ENCODE data around the gene AFMID.

The AFMID gene

DNA sequence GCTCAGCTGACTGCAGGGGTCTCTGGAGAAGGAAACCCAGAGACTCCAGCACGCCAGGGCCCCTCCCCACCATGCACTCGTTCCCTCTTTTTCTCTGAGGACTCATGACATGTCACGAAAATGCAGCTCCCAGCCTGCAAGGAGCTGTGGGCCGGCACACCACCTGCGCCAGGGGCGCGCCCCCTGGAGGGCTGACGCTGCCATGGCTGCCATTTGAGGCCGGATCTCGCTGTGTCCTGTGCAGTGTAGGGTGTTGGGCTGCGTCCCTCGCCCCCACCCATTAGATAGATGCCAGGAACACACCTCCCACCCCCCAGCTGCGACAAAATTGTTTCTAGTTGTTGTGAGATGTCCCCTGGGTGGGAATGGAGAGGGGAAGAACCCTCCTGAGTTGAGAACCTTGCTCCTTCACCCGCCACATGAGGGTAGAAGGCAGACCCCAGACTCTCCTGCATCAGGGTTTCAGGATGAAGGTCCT lies 10.6 kb upstream of the AFMID start:
- Histone ChIP-seq H3K9ac (ENCODE audit: low read length) (no peak overlapping the region), H3K4me3 (ENCODE audit: low read length) (no peak overlapping the region), H3K4me1 (ENCODE audit: control insufficient read depth, insufficient read depth, low read length) (peaks cover 73% of the 10 kb centered on the region)

DNA sequence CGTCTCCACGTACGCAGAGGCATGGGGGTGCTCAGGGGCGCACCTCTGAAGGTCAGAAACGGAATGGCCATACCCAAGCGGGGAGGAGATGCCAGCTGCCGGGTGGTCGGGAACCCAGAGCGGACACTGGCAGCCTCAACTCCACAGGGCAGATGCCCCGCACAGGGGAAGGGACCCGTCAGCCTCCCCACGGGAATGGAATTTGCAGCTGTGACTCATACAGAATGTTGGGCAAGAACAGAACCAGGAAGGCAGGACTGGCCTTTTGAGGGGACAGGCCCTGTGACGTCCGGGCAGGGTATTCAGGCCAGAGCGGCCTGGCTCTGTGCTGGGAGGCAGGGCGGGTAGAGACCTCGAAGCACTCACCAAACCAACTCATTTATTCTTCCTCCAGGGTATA lies 7.8 kb upstream of the AFMID start:
- no peak overlapping the region for H3K9ac ChIP-seq (ENCODE audit: low read length)
- H3K9me3 ChIP-seq (ENCODE audit: control insufficient read depth, low read length) = no peaks in the 10 kb centered on the region
- H3K27me3 ChIP-seq (ENCODE audit: control insufficient read depth, insufficient read depth, low read length) = no peaks in the 10 kb centered on the region
- H3K4me3 ChIP-seq (ENCODE audit: low read length) = no peak overlapping the region
- H3K36me3 ChIP-seq (ENCODE audit: control insufficient read depth, insufficient read depth, low read length) = no peaks in the 10 kb centered on the region
- peaks cover 61% of the 10 kb centered on the region for H3K4me1 ChIP-seq (ENCODE audit: control insufficient read depth, insufficient read depth, low read length)

More for the DNA sequence above, 10.6 kb upstream of the AFMID start:
- H3K27me3 ChIP-seq (ENCODE audit: control insufficient read depth, insufficient read depth, low read length) = no peaks in the 10 kb centered on the region
- H3K9me3 ChIP-seq (ENCODE audit: control insufficient read depth, low read length) = no peaks in the 10 kb centered on the region
- H3K36me3 ChIP-seq (ENCODE audit: control insufficient read depth, insufficient read depth, low read length) = no peaks in the 10 kb centered on the region

DNA sequence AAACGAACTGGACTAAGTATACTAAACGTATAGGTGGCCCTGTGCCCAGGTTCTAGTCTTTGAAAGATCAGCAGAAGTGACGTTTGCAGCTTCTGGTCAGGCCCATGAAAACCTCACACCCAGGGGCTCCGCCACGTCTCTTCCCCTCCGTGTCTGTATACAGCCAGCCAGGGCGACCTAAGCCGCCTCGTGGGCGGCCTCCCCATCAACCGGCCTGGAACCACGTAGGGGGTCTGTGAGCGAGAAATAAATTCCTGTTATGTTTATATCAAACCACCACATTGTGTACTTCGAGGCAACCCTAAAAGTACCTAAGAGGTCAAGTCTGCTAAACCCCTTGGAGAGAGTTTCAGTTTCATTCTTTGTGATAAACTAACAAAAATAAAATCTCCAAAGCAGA lies 7.1 kb upstream of the AFMID start:
- Histone ChIP-seq H3K4me3 (ENCODE audit: low read length) (no peak overlapping the region), H3K36me3 (ENCODE audit: control insufficient read depth, insufficient read depth, low read length) (no peaks in the 10 kb centered on the region), H3K9me3 (ENCODE audit: control insufficient read depth, low read length) (no peaks in the 10 kb centered on the region), H3K27me3 (ENCODE audit: control insufficient read depth, insufficient read depth, low read length) (no peaks in the 10 kb centered on the region), H3K9ac (ENCODE audit: low read length) (no peak overlapping the region), H3K4me1 (ENCODE audit: control insufficient read depth, insufficient read depth, low read length) (peaks cover 61% of the 10 kb centered on the region)

DNA sequence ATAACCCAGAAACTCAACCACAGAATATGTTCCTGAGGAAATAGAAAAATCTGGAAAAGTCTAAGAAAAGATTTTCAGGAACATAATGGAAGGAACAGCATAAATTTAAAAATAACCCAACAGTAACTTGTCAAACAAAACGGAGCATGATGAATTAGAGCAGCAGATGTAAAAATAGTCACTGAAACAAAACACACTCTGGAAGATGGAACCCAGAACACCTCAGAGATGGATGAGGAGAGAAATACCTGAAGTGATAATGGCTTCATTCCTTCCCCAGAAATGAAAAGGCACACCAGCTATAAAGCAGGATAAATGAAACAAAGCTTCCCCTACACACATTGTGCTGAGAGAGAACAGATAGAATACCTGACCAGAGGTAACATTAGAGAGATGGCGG lies 6.7 kb upstream of the AFMID start:
- Histone ChIP-seq H3K36me3 (ENCODE audit: control insufficient read depth, insufficient read depth, low read length) (no peaks in the 10 kb centered on the region), H3K9me3 (ENCODE audit: control insufficient read depth, low read length) (no peaks in the 10 kb centered on the region), H3K4me1 (ENCODE audit: control insufficient read depth, insufficient read depth, low read length) (peaks cover 61% of the 10 kb centered on the region), H3K27me3 (ENCODE audit: control insufficient read depth, insufficient read depth, low read length) (no peaks in the 10 kb centered on the region), H3K9ac (ENCODE audit: low read length) (no peak overlapping the region), H3K4me3 (ENCODE audit: low read length) (no peak overlapping the region)

DNA sequence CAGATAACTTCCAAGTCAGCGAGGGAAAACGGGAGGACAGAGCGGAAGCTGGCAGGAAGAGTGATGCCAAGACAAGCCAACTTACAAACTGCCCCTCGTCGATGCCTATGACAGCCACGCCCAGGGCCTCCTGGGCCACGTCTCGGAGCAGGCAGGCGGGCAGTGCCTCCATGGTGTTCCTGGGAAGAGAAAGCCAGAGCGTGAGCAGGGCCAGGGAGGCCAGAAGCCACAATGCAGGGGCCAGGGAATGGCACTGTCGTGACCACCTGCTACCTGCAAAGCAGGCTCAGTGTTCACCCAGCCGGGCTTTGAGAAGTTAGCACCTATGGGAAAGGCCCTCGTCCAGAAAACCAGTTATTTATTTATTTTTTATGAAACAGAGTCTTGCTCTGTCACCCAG lies 4.7 kb upstream of the AFMID start:
- H3K9ac ChIP-seq (ENCODE audit: low read length) = no peak overlapping the region
- no peak overlapping the region for H3K4me3 ChIP-seq (ENCODE audit: low read length)
- H3K36me3 ChIP-seq (ENCODE audit: control insufficient read depth, insufficient read depth, low read length) = no peaks in the 10 kb centered on the region
- H3K9me3 ChIP-seq (ENCODE audit: control insufficient read depth, low read length) = no peaks in the 10 kb centered on the region
- H3K27me3 ChIP-seq (ENCODE audit: control insufficient read depth, insufficient read depth, low read length) = no peaks in the 10 kb centered on the region
- peaks cover 55% of the 10 kb centered on the region for H3K4me1 ChIP-seq (ENCODE audit: control insufficient read depth, insufficient read depth, low read length)

DNA sequence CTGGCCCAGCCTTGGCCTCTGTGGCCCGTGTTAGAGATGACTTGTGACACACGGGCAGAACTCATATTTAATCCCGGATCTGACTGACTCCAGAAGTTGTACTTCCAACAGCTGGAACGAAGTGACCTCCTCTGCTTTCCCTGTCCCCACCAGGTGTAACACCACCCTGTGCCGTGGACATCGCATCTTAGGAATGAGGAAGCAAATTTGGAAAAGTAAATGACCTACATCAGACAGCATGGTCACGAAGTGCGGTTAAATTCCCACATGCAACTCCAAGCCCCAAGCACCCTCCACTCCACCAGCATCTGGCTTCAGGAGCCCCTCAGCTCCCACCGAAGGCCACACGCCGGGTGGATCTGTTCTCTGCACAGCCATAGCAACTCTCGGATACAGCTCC lies 3.2 kb upstream of the AFMID start:
- Histone ChIP-seq H3K4me3 (ENCODE audit: low read length) (no peak overlapping the region), H3K36me3 (ENCODE audit: control insufficient read depth, insufficient read depth, low read length) (no peaks in the 10 kb centered on the region), H3K27me3 (ENCODE audit: control insufficient read depth, insufficient read depth, low read length) (no peaks in the 10 kb centered on the region), H3K9me3 (ENCODE audit: control insufficient read depth, low read length) (no peaks in the 10 kb centered on the region), H3K4me1 (ENCODE audit: control insufficient read depth, insufficient read depth, low read length) (peaks cover 66% of the 10 kb centered on the region), H3K9ac (ENCODE audit: low read length) (no peak overlapping the region)

DNA sequence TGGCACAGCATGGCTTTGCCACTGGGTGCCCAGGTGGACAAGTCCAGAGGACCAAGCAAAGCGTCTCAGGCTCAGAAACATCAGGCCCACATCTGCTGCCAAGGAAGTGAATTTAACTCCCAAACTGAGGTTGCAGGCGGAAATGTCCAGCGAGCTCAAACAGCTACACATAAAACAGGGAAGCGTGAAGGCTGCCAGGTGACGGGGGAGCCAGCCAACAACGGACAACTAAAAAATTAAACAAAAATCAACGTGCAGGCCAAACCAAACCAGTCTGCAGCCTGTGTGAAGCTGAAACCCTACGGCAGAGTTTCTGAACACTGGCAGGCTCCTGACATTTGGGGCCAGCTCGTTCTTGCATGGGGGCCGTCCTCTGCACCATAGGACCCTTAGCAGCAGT lies 2.8 kb upstream of the AFMID start:
- no peak overlapping the region for H3K4me3 ChIP-seq (ENCODE audit: low read length)
- no peaks in the 10 kb centered on the region for H3K9me3 ChIP-seq (ENCODE audit: control insufficient read depth, low read length)
- H3K4me1 ChIP-seq (ENCODE audit: control insufficient read depth, insufficient read depth, low read length) = peaks cover 61% of the 10 kb centered on the region
- no peaks in the 10 kb centered on the region for H3K36me3 ChIP-seq (ENCODE audit: control insufficient read depth, insufficient read depth, low read length)
- no peak overlapping the region for H3K9ac ChIP-seq (ENCODE audit: low read length)
- no peaks in the 10 kb centered on the region for H3K27me3 ChIP-seq (ENCODE audit: control insufficient read depth, insufficient read depth, low read length)

DNA sequence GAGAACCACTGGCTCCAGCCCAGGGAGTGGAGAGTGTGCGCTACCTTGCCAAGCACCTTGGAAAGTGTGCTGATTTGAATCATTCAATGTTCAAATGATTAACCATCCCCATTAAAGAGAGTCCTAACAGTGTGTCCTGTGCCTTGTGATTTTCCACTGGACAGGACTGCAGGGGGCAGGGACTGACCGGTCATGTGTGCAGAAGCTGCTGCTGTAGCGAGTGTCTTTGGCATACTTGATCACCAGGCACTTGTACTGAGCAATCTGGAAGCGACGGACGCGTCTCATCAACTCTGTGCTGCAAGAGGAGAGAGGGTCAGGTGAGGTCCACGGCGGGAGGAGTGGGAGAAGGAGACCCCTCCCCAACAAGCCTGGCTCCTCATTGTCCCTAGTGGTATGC lies 2.3 kb upstream of the AFMID start:
- H3K4me1 ChIP-seq (ENCODE audit: control insufficient read depth, insufficient read depth, low read length) = peaks cover 56% of the 10 kb centered on the region
- no peak overlapping the region for H3K4me3 ChIP-seq (ENCODE audit: low read length)

DNA sequence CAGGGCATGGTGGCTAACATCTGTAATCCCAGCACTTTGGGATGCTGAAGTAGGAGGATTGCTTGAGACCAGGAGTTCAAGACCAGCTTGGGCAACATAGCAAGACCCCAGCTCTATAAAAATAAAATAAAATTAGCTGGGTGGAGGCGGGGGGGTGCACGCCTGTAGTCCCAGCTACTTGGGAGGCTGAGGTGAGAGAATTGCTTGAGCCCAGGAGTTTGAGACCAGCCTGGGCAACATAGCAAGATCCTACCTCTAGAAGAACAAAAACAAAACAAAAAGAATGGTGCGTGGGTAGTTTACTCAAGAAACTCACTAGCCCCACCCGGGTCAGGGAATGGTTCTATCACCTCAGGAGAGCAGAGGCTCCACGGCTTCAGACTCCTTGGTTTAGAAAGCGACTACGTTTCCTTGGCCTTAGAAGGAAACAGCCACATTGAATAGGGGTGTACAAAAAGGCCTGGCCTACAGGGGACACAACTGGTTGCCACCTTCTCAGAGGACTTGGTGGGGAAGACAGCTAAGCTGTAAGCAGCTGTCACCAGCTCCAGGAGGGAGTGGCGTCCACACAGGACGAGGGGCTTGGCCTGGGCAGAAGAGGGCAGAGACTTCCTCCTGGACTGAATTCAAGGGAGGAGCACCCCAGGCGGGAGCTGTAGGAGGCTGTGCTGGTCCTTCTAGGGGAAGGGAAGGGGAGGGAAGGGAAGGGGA lies 1.0 kb upstream of the AFMID start:
- no peaks in the 10 kb centered on the region for H3K9me3 ChIP-seq (ENCODE audit: control insufficient read depth, low read length)
- H3K4me3 ChIP-seq (ENCODE audit: low read length) = no peak overlapping the region
- H3K9ac ChIP-seq (ENCODE audit: low read length) = no peak overlapping the region
- no peaks in the 10 kb centered on the region for H3K27me3 ChIP-seq (ENCODE audit: control insufficient read depth, insufficient read depth, low read length)
- H3K4me1 ChIP-seq (ENCODE audit: control insufficient read depth, insufficient read depth, low read length) = peaks cover 50% of the 10 kb centered on the region
- H3K36me3 ChIP-seq (ENCODE audit: control insufficient read depth, insufficient read depth, low read length) = peaks cover 5% of the 10 kb centered on the region

More for the DNA sequence above, 2.3 kb upstream of the AFMID start:
- H3K27me3 ChIP-seq (ENCODE audit: control insufficient read depth, insufficient read depth, low read length) = no peaks in the 10 kb centered on the region
- no peaks in the 10 kb centered on the region for H3K36me3 ChIP-seq (ENCODE audit: control insufficient read depth, insufficient read depth, low read length)
- H3K9ac ChIP-seq (ENCODE audit: low read length) = no peak overlapping the region
- H3K9me3 ChIP-seq (ENCODE audit: control insufficient read depth, low read length) = no peaks in the 10 kb centered on the region

DNA sequence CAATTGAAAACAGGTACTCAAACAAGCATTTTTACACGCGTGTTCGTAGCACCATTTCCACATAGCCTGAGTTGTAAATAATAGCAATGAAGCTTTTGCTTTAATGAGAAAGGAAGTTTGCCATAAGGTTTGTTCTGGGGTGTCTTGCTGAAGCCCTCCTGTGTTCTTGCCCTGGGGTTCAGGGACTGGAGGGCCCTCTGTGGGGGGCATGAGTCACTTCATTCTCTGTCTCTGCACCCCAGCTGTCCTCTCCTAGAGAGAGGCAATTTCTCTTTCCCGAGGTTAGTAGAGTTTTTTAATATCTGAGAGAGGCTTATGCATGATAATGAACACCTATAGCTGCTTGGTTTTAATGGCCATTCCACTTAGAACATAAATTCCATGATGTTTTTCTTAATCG lies 9.6 kb downstream of the AFMID start:
- no peaks in the 10 kb centered on the region for H3K36me3 ChIP-seq (ENCODE audit: control insufficient read depth, insufficient read depth, low read length)
- no peaks in the 10 kb centered on the region for H3K9me3 ChIP-seq (ENCODE audit: control insufficient read depth, low read length)
- H3K4me1 ChIP-seq (ENCODE audit: control insufficient read depth, insufficient read depth, low read length) = peaks cover 9% of the 10 kb centered on the region
- H3K9ac ChIP-seq (ENCODE audit: low read length) = no peak overlapping the region
- H3K27me3 ChIP-seq (ENCODE audit: control insufficient read depth, insufficient read depth, low read length) = no peaks in the 10 kb centered on the region
- H3K4me3 ChIP-seq (ENCODE audit: low read length) = no peak overlapping the region

DNA sequence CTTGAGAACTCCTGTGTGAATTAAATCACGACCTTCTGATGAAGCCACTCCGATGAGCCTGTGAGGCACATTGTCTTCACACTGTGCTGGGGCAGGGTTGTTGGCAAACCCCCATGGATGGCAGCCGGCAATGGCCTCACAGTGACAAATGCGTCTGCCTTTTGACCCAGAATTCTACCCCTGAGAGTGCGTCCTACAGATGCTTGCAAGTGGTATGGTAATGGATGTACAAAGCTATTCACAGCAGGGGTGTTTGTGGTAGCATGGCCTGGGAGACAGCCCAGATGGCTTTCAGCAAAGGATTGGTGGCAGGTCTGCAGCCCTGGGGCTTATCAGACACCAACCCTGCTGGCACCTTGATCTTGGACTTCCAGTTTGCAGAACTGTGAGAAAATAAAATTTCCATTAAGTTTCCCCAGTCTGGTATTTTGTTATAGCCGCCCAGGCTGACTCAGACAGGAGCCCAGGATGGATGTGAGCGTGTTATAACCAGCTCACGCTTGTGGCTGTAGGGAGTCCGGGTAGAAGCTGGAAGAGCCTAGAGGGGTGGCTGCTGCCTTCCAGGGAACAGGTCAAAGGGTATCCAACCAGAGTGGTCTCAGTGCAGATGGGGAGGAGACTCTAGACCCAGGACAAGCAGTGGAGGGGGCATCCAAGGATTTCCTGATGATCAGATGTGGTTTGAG lies 10.1 kb downstream of the AFMID start:
- Histone ChIP-seq H3K9me3 (ENCODE audit: control insufficient read depth, low read length) (no peaks in the 10 kb centered on the region), H3K4me3 (ENCODE audit: low read length) (no peak overlapping the region), H3K9ac (ENCODE audit: low read length) (no peak overlapping the region), H3K27me3 (ENCODE audit: control insufficient read depth, insufficient read depth, low read length) (no peaks in the 10 kb centered on the region), H3K36me3 (ENCODE audit: control insufficient read depth, insufficient read depth, low read length) (no peaks in the 10 kb centered on the region), H3K4me1 (ENCODE audit: control insufficient read depth, insufficient read depth, low read length) (peaks cover 9% of the 10 kb centered on the region)

DNA sequence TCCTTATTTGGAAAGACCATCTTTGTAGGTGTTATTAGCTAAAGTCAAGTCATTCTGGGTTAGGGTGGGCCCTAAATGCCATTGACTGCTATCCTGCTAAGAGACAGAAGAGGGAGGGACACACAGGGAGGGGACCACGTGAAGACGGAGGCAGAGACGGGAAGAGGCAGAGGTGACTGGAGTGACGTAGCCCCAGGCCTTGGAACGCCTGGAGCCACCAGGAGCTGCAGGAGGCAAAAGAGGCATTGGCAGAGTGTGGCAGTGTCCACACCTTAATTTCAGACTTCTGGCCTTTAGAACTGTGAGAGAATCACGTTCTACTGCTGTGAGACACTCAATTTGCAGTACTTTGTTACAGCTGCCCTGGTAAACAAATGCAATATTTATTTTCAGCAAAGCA lies 13.3 kb downstream of the AFMID start:
- Histone ChIP-seq H3K36me3 (ENCODE audit: control insufficient read depth, insufficient read depth, low read length) (no peaks in the 10 kb centered on the region), H3K4me1 (ENCODE audit: control insufficient read depth, insufficient read depth, low read length) (peaks cover 9% of the 10 kb centered on the region), H3K9me3 (ENCODE audit: control insufficient read depth, low read length) (no peaks in the 10 kb centered on the region), H3K9ac (ENCODE audit: low read length) (no peak overlapping the region), H3K27me3 (ENCODE audit: control insufficient read depth, insufficient read depth, low read length) (no peaks in the 10 kb centered on the region), H3K4me3 (ENCODE audit: low read length) (no peak overlapping the region)
